H1 (cell line): ENCODE results near the gene SLC5A9.

Experiments used
- CHD2 ChIP-seq: IDR thresholded peaks from 2 replicates; pipeline ENCODE4 v1.6.1; 2012; ENCODE audit warnings: low read length, improper control_type of control experiment
- TF ChIP-seq, protein P1 (sequence below), 3 experiments: IDR thresholded peaks; 1 replicate in 2 of 3; 2 replicates in 1 of 3; pipeline versions ENCODE4 v1.5.1 to v1.6.1; 2011; ENCODE audit warnings: low read length in 3 of 3, mild to moderate bottlenecking in 3 of 3, inconsistent platforms in 2 of 3, low read depth in 1 of 3, moderate library complexity in 1 of 3; ENCODE audit not compliant: insufficient read depth in 1 of 3; ENCODE audit errors: control extremely low read depth in 1 of 3

GRCh38 chr1:48219803-48220202 lies 2.7 kb upstream of the SLC5A9 start:
- TF ChIP-seq, protein P1, sequence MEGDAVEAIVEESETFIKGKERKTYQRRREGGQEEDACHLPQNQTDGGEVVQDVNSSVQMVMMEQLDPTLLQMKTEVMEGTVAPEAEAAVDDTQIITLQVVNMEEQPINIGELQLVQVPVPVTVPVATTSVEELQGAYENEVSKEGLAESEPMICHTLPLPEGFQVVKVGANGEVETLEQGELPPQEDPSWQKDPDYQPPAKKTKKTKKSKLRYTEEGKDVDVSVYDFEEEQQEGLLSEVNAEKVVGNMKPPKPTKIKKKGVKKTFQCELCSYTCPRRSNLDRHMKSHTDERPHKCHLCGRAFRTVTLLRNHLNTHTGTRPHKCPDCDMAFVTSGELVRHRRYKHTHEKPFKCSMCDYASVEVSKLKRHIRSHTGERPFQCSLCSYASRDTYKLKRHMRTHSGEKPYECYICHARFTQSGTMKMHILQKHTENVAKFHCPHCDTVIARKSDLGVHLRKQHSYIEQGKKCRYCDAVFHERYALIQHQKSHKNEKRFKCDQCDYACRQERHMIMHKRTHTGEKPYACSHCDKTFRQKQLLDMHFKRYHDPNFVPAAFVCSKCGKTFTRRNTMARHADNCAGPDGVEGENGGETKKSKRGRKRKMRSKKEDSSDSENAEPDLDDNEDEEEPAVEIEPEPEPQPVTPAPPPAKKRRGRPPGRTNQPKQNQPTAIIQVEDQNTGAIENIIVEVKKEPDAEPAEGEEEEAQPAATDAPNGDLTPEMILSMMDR (IDR thresholded peaks at IDR 0.05; ENCODE audit: control extremely low read depth in 1 of 3, insufficient read depth in 1 of 3, low read depth in 1 of 3, low read length in 3 of 3), result no peak
- TF ChIP-seq CHD2, result no peak
